Endodermal cell (in vitro differentiated cells): ENCODE data around the gene AKAP6. TPM values are rescaled to one million over a fixed set of nuclear protein-coding genes. Genes with fewer than 3 reads are reported as not detected.

Experiments
- DNase-seq: peaks from one replicate; pipeline ENCODE4 v3.0.0-alpha.2; 2017
- H3K27ac ChIP-seq: 2 replicates; pipeline ENCODE4 v1.5.1; 2013; ENCODE audit warnings: mild to moderate bottlenecking, low read depth, low read length, moderate library complexity
- H3K27me3 ChIP-seq: 2 replicates; pipeline ENCODE4 v1.6.1; 2013; ENCODE audit warnings: mild to moderate bottlenecking, low read length, moderate library complexity; ENCODE audit not compliant: insufficient read depth, control insufficient read depth, poor library complexity, severe bottlenecking
- H3K36me3 ChIP-seq: 2 replicates; pipeline ENCODE4 v1.7.0; 2013; ENCODE audit warnings: mild to moderate bottlenecking, low read length, moderate library complexity; ENCODE audit not compliant: control insufficient read depth, insufficient read depth
- H3K4me1 ChIP-seq: one replicate; pipeline ENCODE4 v1.7.0; 2013; ENCODE audit warnings: low read length; ENCODE audit not compliant: control insufficient read depth, insufficient read depth
- H3K4me3 ChIP-seq: 2 replicates; pipeline ENCODE4 v1.5.1; 2013; ENCODE audit warnings: mild to moderate bottlenecking, low read length, moderate library complexity
- H3K9ac ChIP-seq: 2 replicates; pipeline ENCODE4 v1.6.1; 2013; ENCODE audit warnings: mild to moderate bottlenecking, low read length, moderate library complexity; ENCODE audit not compliant: poor library complexity, severe bottlenecking; ENCODE audit errors: extremely low read depth
- H3K9me3 ChIP-seq: 2 replicates; pipeline ENCODE4 v1.6.1; 2013; ENCODE audit warnings: mild to moderate bottlenecking, low read length, moderate library complexity; ENCODE audit not compliant: control insufficient read depth
- H3K27ac Mint-ChIP-seq: 2 replicates; pipeline ENCODE4 v1.8.0; 2020; ENCODE audit warnings: mixed read lengths
- H3K27me3 Mint-ChIP-seq: 2 replicates; pipeline ENCODE4 v1.8.0; 2021; ENCODE audit warnings: mild to moderate bottlenecking, mixed read lengths; ENCODE audit not compliant: insufficient read depth
- H3K36me3 Mint-ChIP-seq: 2 replicates; pipeline ENCODE4 v1.8.0; 2020; ENCODE audit warnings: low read depth, mixed read lengths
- H3K4me1 Mint-ChIP-seq: 2 replicates; pipeline ENCODE4 v1.8.0; 2020; ENCODE audit warnings: mixed read lengths
- H3K4me3 Mint-ChIP-seq: 2 replicates; pipeline ENCODE4 v1.8.0; 2020; ENCODE audit warnings: mild to moderate bottlenecking, moderate library complexity, mixed read lengths
- H3K9me3 Mint-ChIP-seq: 2 replicates; pipeline ENCODE4 v1.8.0; 2020; ENCODE audit warnings: mild to moderate bottlenecking, mixed read lengths
- WGBS, 2 experiments: methylation state at CpG; one replicate each; pipeline versions ENCODE4 v1.1.5 to v1.1.7; 2013; ENCODE audit warnings: missing lambda C conversion rate in 2 of 2, mixed read lengths in 1 of 2; ENCODE audit not compliant: insufficient coverage in 1 of 2, insufficient read length in 1 of 2; 5-methylcytosine and 5-hydroxymethylcytosine counted together
- total RNA-seq, 2 donors: library from RNA; stranded (reverse); fragmentation: NEBNext Ultra II Directional in 1 of 2; extraction: Animal tissue kit (Norgen Biotek cat#: 25700) in 1 of 2; gene quantifications; 2 replicates in 1 of 2; 3 replicates in 1 of 2; pipeline ENCODE4 v1.2.1, GENCODE V29; 2021
- TF ChIP-seq, protein P1 (sequence below): fragments of 200-600 bp; sonication (generic); conservative IDR thresholded peaks from 2 replicates; pipeline ENCODE4 v1.5.0; 2021; ENCODE audit warnings: antibody characterized with exemption, mild to moderate bottlenecking

AKAP6 gene
- total RNA-seq, 2 donors from 2014 or later, result 4.3 to 5.0 TPM

GRCh38 chr14:32865827-32866376, 536.8 kb downstream of the AKAP6 start:
- Mint-ChIP-seq H3K27me3 (no peaks in the 10 kb centered on the region), H3K9me3 (no peaks in the 10 kb centered on the region), H3K4me1 (no peaks in the 10 kb centered on the region), H3K27ac (no peak overlapping the region), H3K4me3 (no peak overlapping the region), H3K36me3 (no peaks in the 10 kb centered on the region)
- H3K4me1 ChIP-seq, result no peaks in the 10 kb centered on the region
- no peaks in the 10 kb centered on the region for H3K27me3 ChIP-seq
- TF ChIP-seq, protein P1, sequence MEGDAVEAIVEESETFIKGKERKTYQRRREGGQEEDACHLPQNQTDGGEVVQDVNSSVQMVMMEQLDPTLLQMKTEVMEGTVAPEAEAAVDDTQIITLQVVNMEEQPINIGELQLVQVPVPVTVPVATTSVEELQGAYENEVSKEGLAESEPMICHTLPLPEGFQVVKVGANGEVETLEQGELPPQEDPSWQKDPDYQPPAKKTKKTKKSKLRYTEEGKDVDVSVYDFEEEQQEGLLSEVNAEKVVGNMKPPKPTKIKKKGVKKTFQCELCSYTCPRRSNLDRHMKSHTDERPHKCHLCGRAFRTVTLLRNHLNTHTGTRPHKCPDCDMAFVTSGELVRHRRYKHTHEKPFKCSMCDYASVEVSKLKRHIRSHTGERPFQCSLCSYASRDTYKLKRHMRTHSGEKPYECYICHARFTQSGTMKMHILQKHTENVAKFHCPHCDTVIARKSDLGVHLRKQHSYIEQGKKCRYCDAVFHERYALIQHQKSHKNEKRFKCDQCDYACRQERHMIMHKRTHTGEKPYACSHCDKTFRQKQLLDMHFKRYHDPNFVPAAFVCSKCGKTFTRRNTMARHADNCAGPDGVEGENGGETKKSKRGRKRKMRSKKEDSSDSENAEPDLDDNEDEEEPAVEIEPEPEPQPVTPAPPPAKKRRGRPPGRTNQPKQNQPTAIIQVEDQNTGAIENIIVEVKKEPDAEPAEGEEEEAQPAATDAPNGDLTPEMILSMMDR, result no peak
- WGBS, 2 experiments, result 80 to 94% methylated on average over 4 to 5 of the region's 5 CpGs
- H3K9ac ChIP-seq, result no peak overlapping the region
- no peaks in the 10 kb centered on the region for H3K36me3 ChIP-seq
- H3K4me3 ChIP-seq, result no peak overlapping the region
- DNase-seq, result no peak
- no peaks in the 10 kb centered on the region for H3K9me3 ChIP-seq
- H3K27ac ChIP-seq, result no peak overlapping the region

DNA sequence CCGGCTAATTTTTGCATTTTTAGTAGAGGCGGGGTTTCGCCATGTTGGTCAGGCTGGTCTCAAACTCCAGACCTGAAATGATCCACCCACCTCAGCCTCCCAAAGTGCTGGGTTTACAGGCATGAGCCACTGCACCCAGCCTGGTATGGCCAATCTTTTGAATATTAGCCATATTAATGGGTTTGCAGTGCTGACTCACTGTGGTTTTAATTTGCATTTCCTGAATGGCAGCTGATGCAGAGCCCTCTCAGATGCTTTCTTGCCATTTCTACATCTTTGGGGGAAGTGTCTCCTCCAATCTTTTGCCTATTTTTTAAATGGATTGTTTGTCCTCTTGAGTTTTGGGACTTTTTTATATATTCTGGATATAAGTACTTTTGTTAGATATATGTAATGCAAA, 554.1 kb downstream of the AKAP6 start:
- H3K27me3 ChIP-seq, result no peaks in the 10 kb centered on the region
- Mint-ChIP-seq H3K4me3 (no peak overlapping the region), H3K9me3 (peaks cover 7% of the 10 kb centered on the region), H3K4me1 (no peaks in the 10 kb centered on the region), H3K36me3 (no peaks in the 10 kb centered on the region), H3K27me3 (no peaks in the 10 kb centered on the region), H3K27ac (no peak overlapping the region)
- H3K27ac ChIP-seq, result no peak overlapping the region
- 98% methylated on average over 3 of the region's 3 CpGs; no CpG with 5 or more reads in 1 of the 2 experiments for WGBS, 2 experiments
- H3K36me3 ChIP-seq, result no peaks in the 10 kb centered on the region
- H3K9ac ChIP-seq, result no peak overlapping the region
- TF ChIP-seq, protein P1, result no peak
- no peak overlapping the region for H3K4me3 ChIP-seq
- no peaks in the 10 kb centered on the region for H3K4me1 ChIP-seq
- no peak for DNase-seq
- H3K9me3 ChIP-seq, result peaks cover 6% of the 10 kb centered on the region

Other genes with a start within 250 kb of the AKAP6 start
- gene RNU6-7, start 127.3 kb upstream of the AKAP6 start, total RNA-seq, result not detected
- not detected for gene RNU6-8, start 126.0 kb upstream of the AKAP6 start, total RNA-seq